OCI-LY7 (cell line): Measurements from ENCODE around the gene SMYD3.

Experiments
- EZH2phosphoT487 ChIP-seq: fragments of 200-600 bp; sonication (generic); IDR thresholded peaks from 2 replicates; pipeline ENCODE4 v1.6.1; 2018; ENCODE audit warnings: low read depth, borderline replicate concordance, mild to moderate bottlenecking, mixed run types, antibody characterized with exemption, low read length, moderate library complexity, mixed read lengths
- TF ChIP-seq, protein P1 (sequence below): fragments of 200-600 bp; sonication (generic); conservative IDR thresholded peaks from 2 replicates; pipeline ENCODE4 v1.5.1; 2014; ENCODE audit warnings: mild to moderate bottlenecking, antibody characterized with exemption, low read length, moderate library complexity, mixed read lengths

DNA sequence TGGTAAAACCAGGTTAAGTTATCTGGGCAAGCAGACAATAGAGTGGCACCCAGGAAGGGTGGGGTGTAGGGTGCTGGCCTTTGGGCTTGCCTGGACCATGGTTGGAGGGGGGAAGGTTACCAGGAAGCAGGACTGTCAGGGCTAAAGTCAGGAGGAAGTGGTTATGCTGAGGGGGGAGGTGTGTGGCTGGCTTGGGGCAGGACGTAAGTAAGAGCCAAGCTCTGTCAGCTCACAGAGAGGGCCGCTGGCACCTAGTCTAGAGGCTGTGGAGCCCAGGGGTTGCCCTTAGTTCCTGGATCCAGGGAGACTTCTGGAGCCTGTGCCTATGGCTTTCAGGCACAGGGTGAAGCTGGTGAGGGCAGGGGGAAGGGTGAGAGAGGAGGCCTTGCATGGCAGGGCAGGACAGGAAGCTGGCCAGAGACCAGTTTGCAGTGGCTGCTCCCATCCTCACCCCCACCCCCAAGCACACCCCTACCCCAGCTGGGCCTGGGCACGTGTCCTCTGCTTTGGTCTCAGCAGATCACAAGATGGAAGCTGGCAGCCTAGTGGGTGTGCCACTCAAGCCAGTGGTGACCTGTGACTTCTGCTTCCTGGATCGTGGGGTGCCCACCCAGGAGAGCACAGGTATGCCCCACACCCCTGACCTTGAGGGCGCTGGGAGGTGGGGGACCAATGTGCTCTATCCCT lies 20.5 kb upstream of the SMYD3 start:
- TF ChIP-seq, protein P1, sequence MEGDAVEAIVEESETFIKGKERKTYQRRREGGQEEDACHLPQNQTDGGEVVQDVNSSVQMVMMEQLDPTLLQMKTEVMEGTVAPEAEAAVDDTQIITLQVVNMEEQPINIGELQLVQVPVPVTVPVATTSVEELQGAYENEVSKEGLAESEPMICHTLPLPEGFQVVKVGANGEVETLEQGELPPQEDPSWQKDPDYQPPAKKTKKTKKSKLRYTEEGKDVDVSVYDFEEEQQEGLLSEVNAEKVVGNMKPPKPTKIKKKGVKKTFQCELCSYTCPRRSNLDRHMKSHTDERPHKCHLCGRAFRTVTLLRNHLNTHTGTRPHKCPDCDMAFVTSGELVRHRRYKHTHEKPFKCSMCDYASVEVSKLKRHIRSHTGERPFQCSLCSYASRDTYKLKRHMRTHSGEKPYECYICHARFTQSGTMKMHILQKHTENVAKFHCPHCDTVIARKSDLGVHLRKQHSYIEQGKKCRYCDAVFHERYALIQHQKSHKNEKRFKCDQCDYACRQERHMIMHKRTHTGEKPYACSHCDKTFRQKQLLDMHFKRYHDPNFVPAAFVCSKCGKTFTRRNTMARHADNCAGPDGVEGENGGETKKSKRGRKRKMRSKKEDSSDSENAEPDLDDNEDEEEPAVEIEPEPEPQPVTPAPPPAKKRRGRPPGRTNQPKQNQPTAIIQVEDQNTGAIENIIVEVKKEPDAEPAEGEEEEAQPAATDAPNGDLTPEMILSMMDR = no peak
- no peak for TF ChIP-seq EZH2phosphoT487
